ENCODE measurements around the gene CMC2. TPM values are rescaled to one million over a fixed set of nuclear protein-coding genes. Genes with fewer than 3 reads are reported as not detected.

Gene CMC2
- total and polyA plus RNA-seq, 10 of the 15 experiments (the other 5 are each of a cell fraction or from before 2014, with no cell fraction given) = 62.8 to 251 (median 157) TPM

- Histone ChIP-seq H3K79me2 (ENCODE audit: control insufficient read depth, insufficient read depth, low read length) (peaks cover 34% of the 10 kb centered on the region), H3K4me2 (ENCODE audit: control insufficient read depth, insufficient read depth) (no peak overlapping the region), H3K27me3 (replicated peaks in 1 of 2; ENCODE audit: control insufficient read depth in 2 of 2, insufficient read depth in 2 of 2, low read length in 1 of 2) (no peaks in the 10 kb centered on the region), H2AFZ (ENCODE audit: control insufficient read depth, low read depth, low read length) (no peak overlapping the region), H3K4me1 (ENCODE audit: control insufficient read depth, insufficient read depth, low read length) (no peaks in the 10 kb centered on the region), H3K9ac (ENCODE audit: control insufficient read depth, insufficient read depth, low read length) (no peak overlapping the region), H3K4me3 (no peak overlapping the region), H3K36me3 (ENCODE audit: control insufficient read depth in 2 of 2, insufficient read depth in 2 of 2, low read length in 1 of 2) (peaks cover 3 to 10% of the 10 kb centered on the region in 2 experiments), H3K27ac (ENCODE audit: control insufficient read depth, insufficient read depth) (no peak overlapping the region), H3K9me3 (replicated peaks; ENCODE audit: control insufficient read depth, insufficient read depth, low read length) (no peaks in the 10 kb centered on the region), H4K20me1 (ENCODE audit: control insufficient read depth, insufficient read depth) (peaks cover 3% of the 10 kb centered on the region; the same call in 1 of the 2 replicates)
- TF ChIP-seq STAT3 (IDR thresholded peaks at IDR 0.05; ENCODE audit: low read depth, low read length) (no peak), SIX5 (IDR thresholded peaks at IDR 0.05; ENCODE audit: low read depth, low read length, severe bottlenecking) (no peak), FOS (IDR thresholded peaks at IDR 0.05; ENCODE audit: borderline replicate concordance, extremely low read depth, insufficient read length) (no peak), EGR1 (IDR thresholded peaks at IDR 0.05; ENCODE audit: borderline replicate concordance in 1 of 2, low read depth in 2 of 2, low read length in 2 of 2) (no peak), PAX8 (IDR thresholded peaks at IDR 0.05) (no peak)
- ChIA-PET SMC1A (ENCODE audit: uncharacterized antibody, unreplicated experiment) (interaction anchor here (1.3 kb wide), 1 partner anchor 12 kb away, joined by 3 read pairs; no protein-coding TSS in a partner anchor), RAD21 (ENCODE audit: unreplicated experiment) (no interaction called here), CTCF (interaction anchor here (1.3 to 4.0 kb wide), 2 partner anchors 13 to 23 kb away, joined by 3 to 20 read pairs; no protein-coding TSS in a partner anchor), POLR2A (interaction anchor here (0.6 to 0.7 kb wide), 2 partner anchors 199 to 860 kb away, joined by 3 to 5 read pairs; no protein-coding TSS in a partner anchor)
- in situ Hi-C loops (cut with MboI) (no loop called here), intact Hi-C loops (cut with micrococcal nuclease; ENCODE audit: unreplicated experiment) (no loop called here)
- DNase-seq (ENCODE audit: low read depth, low spot score) (no peak), ATAC-seq (no peak), FAIRE-seq (no peak)
- WGBS (ENCODE audit: insufficient coverage, insufficient replicate concordance, low lambda C conversion rate, missing lambda C conversion rate) = 95% methylated on average over 2 of the region's 2 CpGs
- BruUV-seq (replicated peaks) = no TSS peak
These were observed 15.7 kb downstream of the CMC2 start for GRCh38 chr16:80990978-80991377.

GRCh38 chr16:80990577-80990976 lies 16.1 kb downstream of the CMC2 start:
- TF ChIP-seq SUPT20H (IDR thresholded peaks at IDR 0.05; ENCODE audit: borderline replicate concordance, control insufficient read depth, low read depth, low read length) (no peak), ZSCAN29 (IDR thresholded peaks at IDR 0.05) (no peak), ZNF384 (IDR thresholded peaks at IDR 0.05; ENCODE audit: borderline replicate concordance, low read depth, low read length) (no peak), SRF (IDR thresholded peaks at IDR 0.05; ENCODE audit: low read depth in 2 of 2, low read length in 2 of 2) (no peak), EGR1 (IDR thresholded peaks at IDR 0.05; ENCODE audit: borderline replicate concordance in 1 of 2, low read depth in 2 of 2, low read length in 2 of 2) (no peak)
- no peaks in the 10 kb centered on the region for H3K27me3 ChIP-seq (replicated peaks in 1 of 2; ENCODE audit: control insufficient read depth in 2 of 2, insufficient read depth in 2 of 2, low read length in 1 of 2)
- no peak overlapping the region for H3K4me2 ChIP-seq (ENCODE audit: control insufficient read depth, insufficient read depth)
- in situ Hi-C loops (cut with MboI) = no loop called here
- no TSS peak for BruUV-seq (replicated peaks)
- DNase-seq (ENCODE audit: low read depth, low spot score) (no peak), ATAC-seq (no peak), FAIRE-seq (no peak)
- peaks cover 30% of the 10 kb centered on the region for H3K79me2 ChIP-seq (ENCODE audit: control insufficient read depth, insufficient read depth, low read length)
- intact Hi-C loops (cut with micrococcal nuclease; ENCODE audit: unreplicated experiment) = no loop called here
- ChIA-PET SMC1A (ENCODE audit: uncharacterized antibody, unreplicated experiment) (interaction anchor here (1.3 to 1.7 kb wide), 2 partner anchors 13 to 14 kb away, joined by 3 to 4 read pairs; no protein-coding TSS in a partner anchor), POLR2A (interaction anchor here (0.6 to 0.7 kb wide), 2 partner anchors 199 to 861 kb away, joined by 3 to 5 read pairs; no protein-coding TSS in a partner anchor), RAD21 (ENCODE audit: unreplicated experiment) (no interaction called here), CTCF (interaction anchor here (1.3 to 4.0 kb wide), 2 partner anchors 14 to 22 kb away, joined by 3 to 20 read pairs; no protein-coding TSS in a partner anchor)
- no peak overlapping the region for H3K9ac ChIP-seq (ENCODE audit: control insufficient read depth, insufficient read depth, low read length)
- no peak overlapping the region for H3K27ac ChIP-seq (ENCODE audit: control insufficient read depth, insufficient read depth)
- no peak overlapping the region for H2AFZ ChIP-seq (ENCODE audit: control insufficient read depth, low read depth, low read length)
- no peaks in the 10 kb centered on the region for H3K9me3 ChIP-seq (replicated peaks; ENCODE audit: control insufficient read depth, insufficient read depth, low read length)
- 96% methylated on average over 3 of the region's 3 CpGs for WGBS (ENCODE audit: insufficient coverage, insufficient replicate concordance, low lambda C conversion rate, missing lambda C conversion rate)
- no peaks in the 10 kb centered on the region for H3K4me1 ChIP-seq (ENCODE audit: control insufficient read depth, insufficient read depth, low read length)
- no peak overlapping the region for H3K4me3 ChIP-seq
- peaks cover 3 to 10% of the 10 kb centered on the region in 2 experiments; a peak in 3 of 4 replicates for H3K36me3 ChIP-seq (ENCODE audit: control insufficient read depth in 2 of 2, insufficient read depth in 2 of 2, low read length in 1 of 2)
- peaks cover 3% of the 10 kb centered on the region; the same call in 1 of the 2 replicates for H4K20me1 ChIP-seq (ENCODE audit: control insufficient read depth, insufficient read depth)

Measured in GM12878 (cell line).